Cortex of kidney (tissue), 1 donor: Measurements from ENCODE around the gene OSBPL2.

Experiments
- DNase-seq: peaks from one replicate; lab custom pipeline; 2025; lab: John Stamatoyannopoulos, UW

Gene OSBPL2

DNA sequence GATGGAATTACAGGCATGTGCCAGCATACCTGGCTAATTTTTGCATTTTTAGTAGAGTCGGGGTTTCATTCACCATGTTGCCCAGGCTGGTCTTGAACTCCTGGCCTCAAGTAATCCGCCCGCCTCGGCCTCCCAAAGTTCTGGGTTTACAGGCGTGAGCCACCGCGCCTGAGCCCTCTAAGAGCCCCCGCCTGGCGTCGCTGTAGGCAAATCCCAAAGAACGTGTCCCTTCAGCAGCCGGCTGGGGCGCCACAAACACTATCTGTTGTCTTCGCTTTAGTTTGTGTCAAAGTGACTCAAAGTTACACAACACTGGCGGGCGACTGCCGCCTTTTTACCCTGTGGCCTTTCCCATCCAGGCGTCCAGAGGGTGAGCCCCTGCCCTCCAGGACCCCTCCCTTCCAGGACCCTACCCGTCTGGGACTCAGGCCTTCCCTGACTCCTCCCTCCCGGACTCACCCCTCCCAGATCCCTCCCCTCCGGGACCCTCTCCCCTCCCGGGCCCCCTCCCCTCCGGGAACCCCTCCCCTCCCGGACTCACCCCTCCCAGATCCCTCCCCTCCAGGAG lies 63.5 kb downstream of the OSBPL2 start:
- no peak for DNase-seq

DNA sequence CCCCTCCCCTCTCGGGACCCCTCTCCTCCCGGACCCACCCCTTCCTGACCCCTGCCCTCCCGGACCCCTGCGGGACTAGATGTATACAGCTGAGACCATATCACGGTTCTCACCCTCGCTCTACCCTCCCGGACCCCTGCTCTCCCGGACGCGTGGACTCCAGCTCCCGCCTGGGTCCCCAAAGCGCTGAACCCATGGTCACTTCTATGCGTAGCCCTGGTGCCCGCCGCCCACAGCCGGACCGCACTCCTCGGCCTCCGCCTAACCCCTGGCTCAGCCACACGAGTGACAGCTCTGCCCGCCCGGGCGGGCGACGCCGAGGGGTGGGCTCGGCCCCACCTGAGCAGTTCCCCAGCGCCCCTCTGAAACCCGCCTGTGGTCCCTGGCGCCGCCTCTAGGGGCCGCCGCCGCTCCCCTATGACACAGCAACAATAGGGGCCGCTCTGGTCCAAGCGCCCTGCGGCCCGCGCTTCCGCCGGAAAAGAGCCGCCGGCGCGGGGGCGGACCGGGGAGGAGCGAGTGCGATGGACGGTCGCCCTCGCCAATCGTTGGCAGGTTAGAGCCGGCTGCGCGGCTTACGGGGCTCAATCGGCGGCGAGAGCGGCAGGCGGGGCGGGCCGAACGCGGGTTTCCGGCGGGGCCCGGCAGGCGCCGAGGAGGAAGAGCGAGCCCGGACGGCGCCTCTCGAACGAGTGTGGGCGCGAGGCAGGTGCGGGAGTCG lies 64.2 kb downstream of the OSBPL2 start, which contains the start of gene ADRM1:
TSS of gene ADRM1 (plus strand) at position 657 of the 721 bp plus-strand sequence. CDS start 572 bp downstream, outside the sequence.
- DNase-seq = peak; percentile 60

DNA sequence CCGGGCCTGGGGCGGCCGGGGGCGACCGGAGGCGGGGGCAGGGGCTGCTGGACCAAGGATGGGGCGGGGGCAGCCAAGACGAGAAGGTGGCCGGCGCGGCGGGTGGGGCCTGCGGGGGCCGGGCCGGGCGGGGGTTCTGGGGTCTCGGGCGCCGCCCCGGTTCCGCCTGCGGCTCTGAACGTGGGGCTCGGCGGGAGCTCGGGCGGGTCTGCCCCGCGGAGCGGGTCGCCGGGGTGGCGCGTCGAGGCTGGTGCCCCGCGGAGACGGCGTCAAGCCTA lies 64.7 kb downstream of the OSBPL2 start:
- no peak for DNase-seq

DNA sequence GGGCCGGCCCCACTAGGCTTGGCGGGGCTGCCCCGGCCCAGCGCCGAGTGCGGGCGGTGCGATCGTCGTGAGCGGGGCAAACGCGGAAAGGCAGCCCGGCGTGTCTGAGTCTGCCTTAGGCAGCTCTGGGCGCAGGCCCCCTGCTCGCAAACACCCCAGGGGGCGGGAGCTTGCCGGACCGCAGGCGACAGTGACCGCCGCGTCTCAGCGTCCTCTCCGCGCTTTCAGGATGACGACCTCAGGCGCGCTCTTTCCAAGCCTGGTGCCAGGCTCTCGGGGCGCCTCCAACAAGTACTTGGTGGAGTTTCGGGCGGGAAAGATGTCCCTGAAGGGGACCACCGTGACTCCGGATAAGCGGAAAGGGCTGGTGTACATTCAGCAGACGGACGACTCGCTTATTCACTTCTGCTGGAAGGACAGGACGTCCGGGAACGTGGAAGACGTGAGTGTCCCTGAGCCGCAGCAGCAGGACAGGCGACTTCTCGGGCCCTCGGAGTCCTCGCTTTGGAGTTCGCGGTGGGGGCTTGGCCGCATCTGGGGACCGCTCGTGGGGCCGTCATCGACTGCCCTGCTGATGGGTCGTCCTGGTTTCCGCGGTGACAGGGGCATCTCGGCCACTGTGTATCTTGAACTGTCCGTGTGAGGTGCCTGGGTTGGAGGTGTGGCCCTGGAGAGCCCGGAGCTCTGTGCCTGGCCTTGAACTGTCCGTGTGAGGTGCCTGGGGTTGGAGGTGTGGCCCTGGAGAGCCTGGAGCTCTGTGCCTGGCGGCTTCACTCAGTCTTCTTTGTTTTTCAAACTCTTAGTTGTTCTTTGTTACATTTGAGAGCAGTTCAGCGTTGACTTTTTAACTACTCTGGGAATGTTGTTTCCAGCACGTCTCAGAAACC lies 65.3 kb downstream of the OSBPL2 start:
- DNase-seq = no peak

DNA sequence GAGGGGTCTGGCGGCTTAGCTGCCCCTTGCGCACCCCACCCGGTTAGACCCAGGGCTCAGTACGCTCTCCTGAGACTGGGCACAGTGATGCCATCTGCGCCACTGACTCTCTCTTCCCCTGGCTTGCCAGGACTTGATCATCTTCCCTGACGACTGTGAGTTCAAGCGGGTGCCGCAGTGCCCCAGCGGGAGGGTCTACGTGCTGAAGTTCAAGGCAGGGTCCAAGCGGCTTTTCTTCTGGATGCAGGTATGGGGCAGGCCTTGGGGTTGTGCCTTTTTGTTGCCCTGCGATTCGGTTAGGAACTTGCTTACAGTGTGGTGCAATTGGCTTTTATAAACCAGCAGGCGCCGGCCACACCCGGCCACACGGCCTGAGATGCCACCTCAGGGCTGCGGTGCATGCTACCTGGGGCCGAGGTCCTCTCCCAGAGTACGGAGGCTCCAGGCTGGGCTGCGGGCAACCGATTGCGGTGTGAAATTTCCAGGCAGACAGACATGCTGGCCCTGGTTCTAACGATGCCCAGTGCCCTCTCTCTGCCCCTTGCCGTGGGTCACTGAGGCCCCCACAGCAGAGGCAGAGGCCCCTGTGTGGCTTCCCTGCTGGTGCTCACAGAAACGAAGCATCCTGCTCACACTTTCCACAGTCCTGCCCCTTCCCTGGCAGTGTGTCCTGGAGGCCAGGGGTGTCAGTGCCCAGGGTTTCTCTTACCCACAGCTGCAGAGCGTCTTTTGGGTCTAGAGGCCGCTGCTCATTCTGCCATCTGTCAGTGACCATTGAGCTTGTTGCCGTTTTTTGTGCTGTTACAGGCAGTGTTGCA lies 66.2 kb downstream of the OSBPL2 start:
- DNase-seq = no peak

DNA sequence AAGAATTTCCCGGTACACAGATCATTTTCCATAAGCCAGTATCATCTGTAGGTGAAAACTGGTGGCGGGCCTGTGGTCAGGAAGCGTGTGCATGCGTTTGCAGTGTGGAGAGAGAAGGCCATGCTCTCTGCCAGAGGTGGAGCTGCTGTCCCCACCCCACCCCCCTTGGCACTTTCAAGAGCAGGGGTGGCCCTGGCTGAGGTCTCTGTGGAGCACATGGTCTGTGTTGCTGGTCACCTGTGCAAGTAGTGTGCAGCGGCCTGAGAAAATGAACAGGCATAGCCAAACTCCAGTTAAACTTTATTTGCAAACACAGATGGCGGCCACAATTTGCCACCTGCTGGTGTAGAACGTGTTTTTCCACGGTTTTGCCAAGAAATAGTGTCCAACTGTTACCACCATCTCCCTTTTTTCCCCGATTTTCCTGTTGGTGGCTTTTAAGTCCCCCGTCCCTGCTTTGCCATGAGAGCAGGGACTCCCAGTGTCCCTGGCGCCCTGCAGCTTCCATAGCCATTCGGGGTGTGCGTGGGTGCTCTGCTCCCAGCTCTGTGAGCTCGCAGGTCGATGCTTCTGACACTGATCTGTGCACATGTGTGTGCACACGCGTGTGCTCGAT lies 66.9 kb downstream of the OSBPL2 start:
- no peak for DNase-seq

DNA sequence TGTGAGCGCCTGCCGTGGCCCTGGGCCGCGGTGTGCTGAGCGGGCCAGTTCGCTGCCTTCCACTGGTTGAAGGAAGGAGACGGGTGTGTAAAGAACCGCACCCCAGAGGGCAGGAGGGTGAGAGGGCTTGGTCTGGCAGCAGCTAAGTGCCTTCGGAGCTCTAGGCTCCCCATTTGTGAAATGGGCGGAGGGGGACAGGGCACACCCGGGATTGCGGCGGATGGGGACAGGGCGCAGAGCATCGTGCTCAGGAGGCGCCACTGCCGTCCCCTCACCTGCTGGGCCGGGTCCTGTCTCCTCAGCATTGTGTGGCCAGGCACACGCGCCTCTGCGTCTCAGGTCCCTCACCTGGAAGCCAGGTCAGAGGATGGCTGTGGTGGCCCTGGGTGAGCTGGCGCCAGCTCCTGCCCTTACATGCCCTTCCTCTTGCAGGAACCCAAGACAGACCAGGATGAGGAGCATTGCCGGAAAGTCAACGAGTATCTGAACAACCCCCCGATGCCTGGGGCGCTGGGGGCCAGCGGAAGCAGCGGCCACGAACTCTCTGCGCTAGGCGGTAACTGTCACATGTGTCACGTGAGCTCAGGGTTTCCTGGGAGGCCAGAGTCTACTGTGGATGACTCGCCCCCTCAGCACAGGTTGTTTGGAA lies 67.6 kb downstream of the OSBPL2 start:
- no peak for DNase-seq

DNA sequence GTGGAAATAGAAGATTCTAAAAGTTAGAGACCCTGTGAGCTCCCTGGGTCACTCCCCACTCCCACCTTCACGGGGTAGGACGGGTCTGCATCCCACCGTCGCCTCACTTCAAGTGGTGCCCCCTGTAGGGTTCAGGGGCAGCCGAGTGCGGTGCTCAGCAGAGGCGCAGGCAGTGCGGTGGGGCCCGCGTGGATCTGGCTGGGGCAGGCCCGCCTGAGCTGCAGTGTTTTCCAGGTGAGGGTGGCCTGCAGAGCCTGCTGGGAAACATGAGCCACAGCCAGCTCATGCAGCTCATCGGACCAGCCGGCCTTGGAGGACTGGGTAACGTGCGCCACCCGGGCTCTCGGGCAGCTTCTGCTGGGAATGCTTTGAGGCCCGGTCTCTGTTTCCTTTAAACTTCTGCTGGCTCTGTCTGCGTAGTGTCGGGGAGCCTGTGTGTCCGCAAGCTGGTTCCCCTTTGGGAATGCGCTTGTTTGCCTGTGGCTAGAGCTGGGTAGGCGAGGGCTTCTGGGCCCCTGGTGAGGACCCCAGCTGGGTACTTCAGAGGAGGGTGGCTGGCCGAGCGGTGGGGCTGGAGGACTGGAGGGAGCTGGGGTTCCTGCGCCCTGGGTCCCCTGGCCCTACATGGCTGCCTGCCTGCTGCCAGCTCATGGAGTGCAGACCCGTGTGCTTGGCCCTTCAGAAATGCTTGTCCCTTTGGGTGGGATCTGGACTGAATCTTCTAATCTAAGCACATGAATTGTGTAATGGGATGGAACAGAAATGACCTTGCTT lies 68.3 kb downstream of the OSBPL2 start:
- DNase-seq = no peak

DNA sequence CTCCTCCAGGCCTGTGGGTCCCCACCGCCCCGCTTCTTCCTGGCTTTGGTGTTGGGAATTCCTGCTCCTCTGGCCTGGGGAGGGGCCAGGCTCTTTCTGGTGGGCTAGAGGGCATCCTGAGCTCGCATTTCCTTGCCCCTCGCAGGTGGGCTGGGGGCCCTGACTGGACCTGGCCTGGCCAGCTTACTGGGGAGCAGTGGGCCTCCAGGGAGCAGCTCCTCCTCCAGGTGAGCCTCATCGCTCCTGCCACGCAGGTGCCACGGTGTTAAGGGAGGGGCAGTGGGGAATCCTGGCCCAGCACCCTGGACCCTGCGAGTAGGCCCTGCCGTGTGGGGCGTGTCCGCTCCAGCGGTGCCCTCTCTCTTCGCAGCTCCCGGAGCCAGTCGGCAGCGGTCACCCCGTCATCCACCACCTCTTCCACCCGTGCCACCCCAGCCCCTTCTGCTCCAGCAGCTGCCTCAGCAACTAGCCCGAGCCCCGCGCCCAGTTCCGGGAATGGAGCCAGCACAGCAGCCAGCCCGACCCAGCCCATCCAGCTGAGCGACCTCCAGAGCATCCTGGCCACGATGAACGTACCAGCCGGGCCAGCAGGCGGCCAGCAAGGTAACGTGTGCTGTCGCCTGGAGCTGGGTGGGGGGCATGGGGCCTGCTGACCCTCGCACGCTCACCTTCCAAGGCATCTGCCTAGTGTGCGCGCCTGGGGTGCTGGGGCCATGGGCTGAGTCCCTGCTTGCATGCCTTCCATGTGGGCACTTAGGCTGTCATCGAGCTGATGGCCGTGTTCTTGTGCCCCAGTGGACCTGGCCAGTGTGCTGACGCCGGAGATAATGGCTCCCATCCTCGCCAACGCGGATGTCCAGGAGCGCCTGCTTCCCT lies 69.1 kb downstream of the OSBPL2 start:
- DNase-seq = no peak

DNA sequence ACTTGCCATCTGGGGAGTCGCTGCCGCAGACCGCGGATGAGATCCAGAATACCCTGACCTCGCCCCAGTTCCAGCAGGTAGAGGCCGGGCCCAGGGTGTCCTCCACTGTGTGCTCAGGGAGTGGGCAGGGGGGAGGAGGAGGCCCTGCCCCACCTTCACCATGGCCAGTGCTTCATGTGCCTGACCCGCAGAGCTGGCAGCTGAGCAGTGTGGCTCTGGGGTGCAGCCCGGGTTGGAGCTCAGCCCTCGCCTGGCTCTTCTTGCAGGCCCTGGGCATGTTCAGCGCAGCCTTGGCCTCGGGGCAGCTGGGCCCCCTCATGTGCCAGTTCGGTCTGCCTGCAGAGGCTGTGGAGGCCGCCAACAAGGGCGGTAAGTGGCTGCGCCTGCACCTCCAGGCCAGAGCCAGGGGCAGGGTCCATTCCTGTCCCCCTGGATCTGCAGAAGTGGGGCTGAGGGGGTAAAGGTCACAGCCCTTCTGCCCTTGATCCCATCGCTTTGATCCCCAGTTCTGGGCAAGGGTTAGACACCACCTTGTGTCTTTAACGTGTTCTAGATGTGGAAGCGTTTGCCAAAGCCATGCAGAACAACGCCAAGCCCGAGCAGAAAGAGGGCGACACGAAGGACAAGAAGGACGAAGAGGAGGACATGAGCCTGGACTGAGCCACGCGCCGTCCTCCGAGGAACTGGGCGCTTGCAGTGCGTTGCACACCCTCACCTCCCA lies 69.9 kb downstream of the OSBPL2 start:
- no peak for DNase-seq

DNA sequence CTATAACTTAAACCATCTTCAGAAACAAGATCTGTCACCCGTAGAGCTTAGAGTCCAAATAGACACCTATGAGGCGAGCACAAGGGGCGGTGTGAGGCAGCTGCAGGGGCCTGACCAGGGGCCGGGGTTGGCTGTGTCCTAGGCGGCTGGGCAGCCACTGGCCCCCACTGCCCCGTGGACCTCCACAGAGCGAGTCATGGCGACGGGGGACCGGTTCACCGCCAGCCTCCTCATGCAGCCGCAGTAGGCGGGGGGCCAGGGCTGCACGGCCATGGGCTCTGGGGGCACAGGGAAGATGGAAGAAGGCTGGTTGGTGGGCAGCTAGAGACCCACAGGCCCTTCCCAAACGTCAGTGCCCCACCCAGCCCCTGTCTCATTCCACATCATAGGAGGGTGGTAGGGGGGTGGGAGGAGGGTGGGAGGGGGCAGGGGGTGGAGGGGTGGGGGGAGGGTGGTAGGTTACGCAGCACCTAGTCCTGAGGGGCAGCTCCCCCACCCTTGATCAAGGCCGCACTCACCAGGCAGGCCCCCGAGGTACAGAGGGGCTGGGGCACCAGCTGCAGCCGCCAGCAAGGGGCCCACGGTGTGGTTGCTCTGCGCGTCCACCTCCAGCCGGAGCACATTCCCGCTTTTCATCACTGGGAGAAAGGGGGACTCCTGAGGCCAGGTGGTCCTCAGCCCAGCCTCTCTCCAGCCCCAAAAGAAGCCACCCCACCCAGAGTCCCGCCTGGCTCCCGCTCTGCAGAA lies 71.0 kb downstream of the OSBPL2 start:
- DNase-seq = no peak

DNA sequence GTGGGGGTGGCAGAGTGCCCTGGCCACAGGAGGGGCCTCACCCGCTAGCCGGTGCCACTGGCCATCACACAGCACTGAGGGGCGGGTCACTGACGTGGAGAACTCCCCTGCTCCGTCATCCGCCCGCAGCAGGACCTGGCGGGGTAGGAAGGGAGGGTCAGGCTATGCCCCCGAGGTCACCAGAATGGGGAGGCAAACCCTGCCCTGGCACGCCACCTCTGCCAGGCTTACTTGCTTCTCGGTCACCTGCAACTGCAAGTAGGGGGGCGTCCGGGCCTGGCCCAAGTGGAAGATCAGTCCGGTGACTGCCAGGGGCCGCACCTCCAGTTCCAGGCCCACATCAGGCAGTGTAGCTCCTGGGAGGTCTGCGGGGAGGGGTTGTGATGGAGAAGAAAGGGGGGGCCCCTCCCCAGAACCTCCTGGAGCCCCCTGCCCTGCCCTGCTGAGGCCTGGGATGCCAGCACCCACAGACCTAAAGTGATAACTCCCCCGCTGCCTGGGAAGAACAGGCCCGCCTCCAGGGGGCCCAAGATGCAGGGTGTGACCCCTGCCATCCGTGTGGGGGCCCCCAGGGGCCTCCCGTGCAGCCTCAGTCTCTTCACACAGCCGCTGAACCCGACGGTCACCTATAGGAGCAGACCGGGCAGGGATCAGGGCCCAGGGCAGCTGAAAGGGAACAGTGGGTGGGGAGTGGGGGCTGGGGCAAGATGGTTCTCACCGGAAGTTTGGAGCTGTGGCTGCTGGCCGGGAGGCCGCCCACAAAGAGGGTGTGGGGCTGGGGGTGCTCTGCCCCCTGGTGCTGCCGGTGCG lies 71.8 kb downstream of the OSBPL2 start:
- no peak for DNase-seq

DNA sequence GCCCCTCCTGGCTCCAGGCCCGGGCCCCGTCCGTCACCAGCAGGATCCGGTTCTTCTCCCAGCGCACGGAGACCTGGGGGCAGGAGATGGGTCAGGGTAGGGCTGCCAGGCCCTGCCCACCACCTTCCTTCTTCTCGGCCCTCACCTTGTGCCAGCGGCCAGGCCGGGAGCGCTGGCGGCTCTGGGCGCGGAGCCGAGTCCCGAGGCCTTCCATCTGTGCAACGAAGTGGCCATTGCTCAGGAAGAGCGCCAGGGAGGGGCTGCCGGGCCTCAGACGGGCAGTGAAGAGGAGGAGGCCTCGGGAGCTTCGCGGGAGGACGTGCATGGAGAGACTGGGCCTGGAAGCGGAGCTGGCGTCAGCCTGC lies 72.4 kb downstream of the OSBPL2 start:
- no peak for DNase-seq

DNA sequence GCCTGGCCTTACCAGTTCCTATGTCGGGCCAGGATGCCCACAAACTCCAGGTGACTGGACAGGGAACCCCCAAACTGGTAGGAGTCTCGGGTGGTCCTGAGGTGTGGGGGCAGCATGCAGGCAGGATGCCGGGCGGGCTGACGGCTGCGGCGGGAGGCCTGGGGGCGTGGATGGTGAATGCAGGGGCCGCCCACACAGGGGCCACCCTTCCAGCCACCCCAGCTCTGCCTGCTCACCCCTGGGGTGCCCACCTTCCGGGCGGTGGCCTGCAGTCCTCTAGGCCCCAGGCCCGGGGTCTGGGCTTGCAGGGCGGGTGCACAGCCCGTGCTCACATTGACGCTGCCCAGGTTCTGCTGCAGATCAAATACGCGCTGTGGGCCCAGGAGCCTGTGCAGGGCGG lies 72.8 kb downstream of the OSBPL2 start:
- DNase-seq = no peak

DNA sequence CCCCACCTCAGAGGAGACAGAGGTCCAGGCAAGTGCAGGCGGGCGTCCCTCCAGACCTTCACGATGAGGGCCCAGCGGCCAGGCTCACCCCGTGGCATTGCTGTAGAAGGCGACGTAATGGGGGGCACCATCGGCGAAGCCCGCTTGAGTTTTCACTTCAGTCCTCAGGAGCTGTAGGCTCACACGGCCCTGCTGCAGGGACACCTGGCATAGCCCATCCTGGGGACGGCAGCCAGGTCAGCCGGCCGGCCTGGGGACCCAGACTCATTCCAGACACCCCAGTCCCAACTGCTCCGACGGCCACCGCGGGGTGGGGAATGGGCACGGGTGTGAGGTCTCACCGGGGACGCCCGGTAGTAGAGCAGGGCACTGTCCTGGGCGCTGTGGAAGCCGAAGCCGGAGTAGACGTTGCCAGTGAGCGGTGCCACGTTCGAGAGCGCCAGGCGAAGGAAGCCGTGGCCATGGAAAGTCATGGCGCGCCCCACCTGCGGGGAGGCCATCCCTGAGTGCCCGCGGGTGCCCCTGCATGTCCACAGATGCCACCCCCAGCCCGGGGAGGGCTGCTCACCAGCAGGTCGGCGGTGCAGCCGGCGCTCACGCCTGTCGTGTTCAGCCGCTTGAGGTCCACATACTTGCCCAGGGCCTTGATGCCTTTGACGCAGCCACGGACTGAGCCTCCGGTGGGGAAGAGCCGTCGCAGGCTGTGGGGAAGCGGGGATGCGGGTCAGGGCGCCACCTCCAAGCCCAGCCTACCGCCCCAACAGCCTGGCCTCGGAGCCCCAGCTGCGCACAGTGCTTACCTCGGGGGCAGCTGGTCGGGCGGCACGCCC lies 73.7 kb downstream of the OSBPL2 start:
- no peak for DNase-seq

DNA sequence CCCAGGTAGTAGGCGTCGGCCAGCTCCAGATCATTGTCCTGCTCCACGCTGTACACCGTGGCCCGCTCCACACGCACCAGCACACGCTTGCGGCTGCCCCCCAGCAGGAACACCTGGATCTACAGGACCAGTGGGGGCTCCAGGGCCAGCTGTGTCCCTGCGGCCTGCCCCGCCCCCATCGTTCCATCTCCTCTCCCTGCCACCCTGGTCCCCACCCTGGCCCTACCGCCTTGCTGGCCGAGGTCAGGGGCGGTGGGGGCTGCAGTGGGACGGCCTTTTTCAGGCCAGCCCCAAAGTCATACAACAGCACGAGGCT lies 74.3 kb downstream of the OSBPL2 start:
- DNase-seq = no peak

DNA sequence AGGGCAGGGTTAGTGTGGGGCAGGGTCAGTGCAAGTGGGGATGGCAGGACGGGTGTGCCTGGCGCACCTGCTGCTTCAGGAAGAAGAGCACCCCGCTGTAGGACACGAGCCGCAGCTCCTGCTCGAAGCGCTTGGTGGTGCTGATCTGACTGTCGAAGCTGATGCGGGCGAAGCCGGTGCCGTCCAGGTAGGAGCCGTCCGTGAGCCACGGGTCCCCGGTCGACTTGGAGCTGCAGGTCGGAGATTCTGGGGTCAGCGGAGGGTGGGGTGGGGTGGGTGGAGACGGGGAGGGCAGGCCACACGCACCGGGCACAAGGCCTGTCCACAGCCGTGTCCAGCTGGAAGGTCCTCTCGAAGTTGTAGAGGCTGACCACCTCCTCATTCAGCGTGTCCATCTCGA lies 74.7 kb downstream of the OSBPL2 start:
- DNase-seq = no peak
